PC-3 (cell line): ENCODE measurements around the gene INPP5D.

Experiments
- EZH2 ChIP-seq: fragments of 300-600 bp; sonication (generic); IDR thresholded peaks from one replicate; pipeline ENCODE4 v1.6.1; 2017; ENCODE audit warnings: antibody characterized with exemption, mild to moderate bottlenecking, low read length; ENCODE audit not compliant: unreplicated experiment
- EZH2phosphoT487 ChIP-seq: fragments of 300-600 bp; sonication (generic); IDR thresholded peaks from 2 replicates; pipeline ENCODE4 v1.6.1; 2018; ENCODE audit warnings: mild to moderate bottlenecking, antibody characterized with exemption, low read length, borderline replicate concordance
- TF ChIP-seq, protein P1 (sequence below): fragments of 300-600 bp; sonication (generic); conservative IDR thresholded peaks from 2 replicates; pipeline ENCODE4 v1.5.1; 2017; ENCODE audit warnings: antibody characterized with exemption, low read depth, mild to moderate bottlenecking, low read length

DNA sequence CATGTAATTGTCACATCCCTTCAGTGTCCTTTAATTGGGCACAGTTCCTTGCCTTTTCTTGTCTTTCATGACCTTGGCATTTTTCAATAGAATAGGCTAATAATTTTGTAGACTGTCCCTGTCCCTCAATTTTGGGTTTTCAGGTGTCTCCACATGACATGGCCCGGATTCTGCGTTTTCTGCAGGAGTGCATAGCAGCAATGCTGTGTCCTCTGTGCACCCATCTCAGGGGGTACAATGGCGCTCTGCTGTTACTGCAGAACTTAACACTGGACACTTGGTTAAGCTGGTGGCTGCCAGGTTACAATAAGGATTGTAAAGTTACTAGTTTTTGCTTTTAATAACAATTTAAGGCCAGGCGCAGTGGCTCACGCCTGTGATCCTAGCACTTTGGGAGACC is 51.3 kb downstream of the INPP5D start:
- TF ChIP-seq, protein P1, sequence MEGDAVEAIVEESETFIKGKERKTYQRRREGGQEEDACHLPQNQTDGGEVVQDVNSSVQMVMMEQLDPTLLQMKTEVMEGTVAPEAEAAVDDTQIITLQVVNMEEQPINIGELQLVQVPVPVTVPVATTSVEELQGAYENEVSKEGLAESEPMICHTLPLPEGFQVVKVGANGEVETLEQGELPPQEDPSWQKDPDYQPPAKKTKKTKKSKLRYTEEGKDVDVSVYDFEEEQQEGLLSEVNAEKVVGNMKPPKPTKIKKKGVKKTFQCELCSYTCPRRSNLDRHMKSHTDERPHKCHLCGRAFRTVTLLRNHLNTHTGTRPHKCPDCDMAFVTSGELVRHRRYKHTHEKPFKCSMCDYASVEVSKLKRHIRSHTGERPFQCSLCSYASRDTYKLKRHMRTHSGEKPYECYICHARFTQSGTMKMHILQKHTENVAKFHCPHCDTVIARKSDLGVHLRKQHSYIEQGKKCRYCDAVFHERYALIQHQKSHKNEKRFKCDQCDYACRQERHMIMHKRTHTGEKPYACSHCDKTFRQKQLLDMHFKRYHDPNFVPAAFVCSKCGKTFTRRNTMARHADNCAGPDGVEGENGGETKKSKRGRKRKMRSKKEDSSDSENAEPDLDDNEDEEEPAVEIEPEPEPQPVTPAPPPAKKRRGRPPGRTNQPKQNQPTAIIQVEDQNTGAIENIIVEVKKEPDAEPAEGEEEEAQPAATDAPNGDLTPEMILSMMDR, result no peak
- TF ChIP-seq EZH2phosphoT487 (no peak), EZH2 (no peak)
